Embryonic facial prominence (tissue), 1 donor: Measurements from ENCODE around the gene VAV1.

Experiments used
- DNase-seq: peaks from one replicate; pipeline ENCODE4 v3.0.0-alpha.2; 2016; ENCODE audit errors: extremely low spot score

VAV1 gene

DNA sequence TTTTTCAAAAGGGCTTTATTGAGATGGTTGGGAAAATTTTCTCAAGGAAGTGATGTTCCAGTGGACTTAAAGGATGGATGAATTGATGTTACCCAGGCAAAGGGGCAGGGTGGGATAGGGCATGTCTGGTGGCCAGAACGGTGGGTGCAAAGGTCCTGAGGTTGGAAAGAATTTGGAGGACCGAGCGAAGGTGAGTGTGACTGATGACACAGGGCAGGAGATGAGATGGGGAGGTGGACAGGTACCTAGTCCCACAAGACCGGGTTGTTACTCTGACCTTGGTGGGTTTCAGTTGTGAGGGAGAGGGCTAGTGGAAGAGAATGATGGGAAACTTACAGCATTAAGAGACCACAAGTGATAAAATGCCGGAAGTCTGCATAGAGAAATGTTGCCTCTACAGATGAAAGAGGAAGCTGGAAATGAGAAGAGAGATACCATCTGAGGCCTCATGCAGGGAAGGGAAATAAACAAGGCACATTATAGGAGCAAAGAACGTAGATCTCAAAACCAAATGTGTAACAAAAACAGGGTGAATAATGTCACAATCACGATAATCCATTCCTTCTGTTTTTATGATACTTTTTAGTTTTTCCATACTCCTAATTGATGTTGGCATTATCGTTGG, 119.4 kb downstream of the VAV1 start:
- no peak for DNase-seq

DNA sequence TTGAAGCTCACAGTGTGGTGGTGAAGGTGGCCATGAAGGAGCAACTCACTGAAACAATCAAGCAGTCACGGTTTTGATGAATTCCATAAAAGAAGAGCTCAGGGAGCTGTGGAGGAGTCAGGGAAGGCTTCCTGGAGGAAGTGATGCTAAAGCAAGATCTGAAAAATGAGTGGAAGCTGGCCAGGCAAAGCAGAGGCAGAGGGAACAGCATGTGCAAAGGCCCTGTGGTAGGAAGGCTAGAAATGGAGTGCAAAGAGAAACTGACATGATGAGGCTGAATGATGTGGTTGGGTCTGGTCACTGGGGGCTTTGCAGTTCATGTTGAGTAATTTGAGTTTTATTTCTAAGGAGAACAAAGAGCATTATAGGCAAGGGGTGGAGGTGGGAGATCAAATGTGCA, 121.8 kb downstream of the VAV1 start:
- no peak for DNase-seq

DNA sequence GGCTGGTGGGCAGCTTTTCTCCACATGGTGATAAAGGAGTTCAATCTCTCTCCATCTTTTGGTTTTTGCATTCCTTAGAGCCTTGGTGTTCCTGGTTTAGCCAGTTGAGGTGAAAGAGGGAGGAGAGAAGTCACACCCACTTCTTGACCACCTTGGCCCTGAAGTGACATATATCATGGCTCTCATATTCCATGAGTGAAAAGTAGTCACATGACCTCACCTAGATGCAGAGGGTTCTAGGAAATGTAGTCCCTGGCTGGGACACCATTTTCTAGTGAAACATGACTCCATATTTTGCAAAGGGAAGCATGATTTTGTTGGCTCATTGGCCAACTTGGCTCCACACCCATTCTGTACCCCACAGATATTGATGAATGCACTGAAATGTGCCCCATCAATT, 130.9 kb downstream of the VAV1 start:
- DNase-seq: no peak

DNA sequence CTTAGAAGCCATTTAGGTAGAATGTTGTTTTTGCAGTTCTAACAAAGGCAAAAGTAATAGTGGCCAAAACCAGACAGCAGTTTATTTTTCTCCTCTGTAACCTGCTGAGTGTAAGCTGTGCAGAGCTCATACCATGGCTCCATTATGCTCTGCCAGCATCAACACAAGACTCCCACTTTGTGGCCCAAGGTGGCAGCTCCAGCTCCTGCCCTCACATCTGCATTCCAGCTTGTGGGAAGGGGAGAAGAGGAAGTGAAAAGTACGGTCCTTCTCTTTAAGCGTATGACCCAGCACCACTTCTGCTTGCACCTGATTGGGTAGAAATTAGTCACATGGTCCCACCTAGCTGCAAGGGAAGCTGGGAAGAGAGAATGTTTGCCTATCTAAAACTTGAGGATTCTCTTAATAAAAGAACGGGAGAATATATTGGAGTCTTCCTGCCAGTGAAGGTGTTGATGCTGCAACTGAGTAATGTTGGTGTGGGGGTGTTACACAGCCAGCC, 134.1 kb downstream of the VAV1 start:
- no peak for DNase-seq
